ENCODE measurements around the gene NEDD4L. TPM values are rescaled to one million over a fixed set of nuclear protein-coding genes. Genes with fewer than 3 reads are reported as not detected.

NEDD4L gene
- total RNA-seq, 4 donors from 2014 or later, result 22.7 to 39.9 (median 34.7) TPM

GRCh38 chr18:58409802-58410445, 365.9 kb downstream of the NEDD4L start:
- no peak for DNase-seq (ENCODE audit: extremely low spot score)
- intact Hi-C loops (cut with DNase I), result no loop called here
- 98% methylated on average over 5 of the region's 5 CpGs for WGBS
- Histone ChIP-seq H3K27ac (replicated peaks in 1 of 4) (no peak overlapping the region), H3K4me1 (no peaks in the 10 kb centered on the region), H3K27me3 (no peaks in the 10 kb centered on the region), H3K36me3 (no peaks in the 10 kb centered on the region), H3K9me3 (no peaks in the 10 kb centered on the region), H3K4me3 (no peak overlapping the region)
- TF ChIP-seq POLR2A (IDR thresholded peaks at IDR 0.05; ENCODE audit: low read depth) (no peak), EP300 (IDR thresholded peaks at IDR 0.05) (no peak), CTCF (IDR thresholded peaks at IDR 0.05) (no peak), POLR2AphosphoS5 (IDR thresholded peaks at IDR 0.05) (no peak)

DNA sequence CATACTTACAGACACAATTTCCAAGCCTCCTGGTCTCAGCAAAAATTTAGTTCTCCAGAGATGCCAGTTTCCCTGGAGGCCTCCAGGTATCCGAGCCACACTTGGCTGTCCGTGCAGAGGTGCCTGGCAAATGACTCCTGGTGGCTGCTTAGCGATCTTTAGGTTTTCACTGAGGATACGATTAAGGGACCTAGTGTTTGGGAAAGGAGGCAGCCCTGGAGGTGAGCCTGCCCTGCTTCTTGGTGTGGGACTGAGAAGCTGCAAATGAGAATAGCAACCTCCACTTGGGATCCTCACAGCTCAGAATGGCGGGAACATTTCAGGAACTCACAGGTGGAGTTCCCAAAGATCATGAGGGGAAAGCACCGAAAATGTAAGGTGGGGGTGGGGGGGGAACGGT, 367.3 kb downstream of the NEDD4L start:
- H3K4me3 ChIP-seq, result no peak overlapping the region
- peaks cover 0 to 3% (median 1%) of the 10 kb centered on the region in 4 donors for H3K4me1 ChIP-seq
- no peaks in the 10 kb centered on the region for H3K27me3 ChIP-seq
- 87% methylated on average over 7 of the region's 7 CpGs for WGBS
- intact Hi-C loops (cut with DNase I), result no loop called here
- no peak overlapping the region for H3K27ac ChIP-seq (replicated peaks in 1 of 4)
- TF ChIP-seq POLR2A (IDR thresholded peaks at IDR 0.05; ENCODE audit: low read depth) (no peak), POLR2AphosphoS5 (IDR thresholded peaks at IDR 0.05) (no peak), EP300 (IDR thresholded peaks at IDR 0.05) (no peak), CTCF (IDR thresholded peaks at IDR 0.05) (no peak)
- H3K9me3 ChIP-seq, result no peaks in the 10 kb centered on the region
- H3K36me3 ChIP-seq, result no peaks in the 10 kb centered on the region
- no peak for DNase-seq (ENCODE audit: extremely low spot score)

DNA sequence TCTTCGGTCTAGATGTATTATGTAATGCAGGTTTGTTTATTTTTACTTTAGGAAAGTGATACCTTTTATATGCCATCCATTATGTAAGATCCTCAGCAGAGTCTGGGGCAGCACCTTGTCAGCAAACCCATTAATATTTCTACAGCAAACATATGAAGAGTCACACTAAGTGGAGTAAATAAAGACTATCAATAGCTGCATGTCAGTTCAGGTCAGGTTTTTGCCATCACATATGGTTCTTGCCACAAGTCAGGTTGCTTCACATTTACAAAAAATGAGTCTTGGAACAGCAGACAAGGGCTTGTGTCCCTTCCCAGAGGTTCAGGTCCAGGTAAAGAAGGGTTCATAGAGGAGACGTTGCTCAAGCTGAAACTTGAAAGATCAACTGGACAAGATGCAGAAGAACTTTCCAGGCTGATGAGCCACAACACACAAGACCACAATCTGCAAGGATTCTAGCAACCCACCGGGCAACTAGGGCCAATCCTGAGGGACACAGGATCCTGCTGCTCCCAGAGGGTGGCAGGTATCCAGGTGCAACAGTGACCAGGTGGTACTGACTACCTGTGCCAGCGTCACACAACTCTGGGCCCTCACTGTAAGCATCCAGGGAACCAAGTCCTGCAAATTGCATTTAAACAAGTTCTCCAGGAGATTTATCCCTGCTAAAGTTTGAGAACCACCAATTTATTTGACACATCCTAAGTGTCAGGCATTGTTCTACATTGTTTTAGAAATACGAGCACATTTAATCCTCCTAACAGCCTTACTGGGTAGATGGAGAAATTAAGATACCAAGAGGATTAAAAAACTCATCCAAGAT, 369.0 kb downstream of the NEDD4L start:
- no peaks in the 10 kb centered on the region for H3K36me3 ChIP-seq
- no peaks in the 10 kb centered on the region for H3K27me3 ChIP-seq
- 88% methylated on average over 5 of the region's 5 CpGs for WGBS
- H3K4me3 ChIP-seq, result no peak overlapping the region
- DNase-seq (ENCODE audit: extremely low spot score), result no peak
- H3K27ac ChIP-seq (replicated peaks in 1 of 4), result no peak overlapping the region
- TF ChIP-seq EP300 (IDR thresholded peaks at IDR 0.05) (no peak), POLR2A (IDR thresholded peaks at IDR 0.05; ENCODE audit: low read depth) (no peak), POLR2AphosphoS5 (IDR thresholded peaks at IDR 0.05) (no peak), CTCF (IDR thresholded peaks at IDR 0.05) (no peak)
- peaks cover 6 to 20% (median 17%) of the 10 kb centered on the region in 4 donors for H3K4me1 ChIP-seq
- intact Hi-C loops (cut with DNase I), result no loop called here
- H3K9me3 ChIP-seq, result no peaks in the 10 kb centered on the region

DNA sequence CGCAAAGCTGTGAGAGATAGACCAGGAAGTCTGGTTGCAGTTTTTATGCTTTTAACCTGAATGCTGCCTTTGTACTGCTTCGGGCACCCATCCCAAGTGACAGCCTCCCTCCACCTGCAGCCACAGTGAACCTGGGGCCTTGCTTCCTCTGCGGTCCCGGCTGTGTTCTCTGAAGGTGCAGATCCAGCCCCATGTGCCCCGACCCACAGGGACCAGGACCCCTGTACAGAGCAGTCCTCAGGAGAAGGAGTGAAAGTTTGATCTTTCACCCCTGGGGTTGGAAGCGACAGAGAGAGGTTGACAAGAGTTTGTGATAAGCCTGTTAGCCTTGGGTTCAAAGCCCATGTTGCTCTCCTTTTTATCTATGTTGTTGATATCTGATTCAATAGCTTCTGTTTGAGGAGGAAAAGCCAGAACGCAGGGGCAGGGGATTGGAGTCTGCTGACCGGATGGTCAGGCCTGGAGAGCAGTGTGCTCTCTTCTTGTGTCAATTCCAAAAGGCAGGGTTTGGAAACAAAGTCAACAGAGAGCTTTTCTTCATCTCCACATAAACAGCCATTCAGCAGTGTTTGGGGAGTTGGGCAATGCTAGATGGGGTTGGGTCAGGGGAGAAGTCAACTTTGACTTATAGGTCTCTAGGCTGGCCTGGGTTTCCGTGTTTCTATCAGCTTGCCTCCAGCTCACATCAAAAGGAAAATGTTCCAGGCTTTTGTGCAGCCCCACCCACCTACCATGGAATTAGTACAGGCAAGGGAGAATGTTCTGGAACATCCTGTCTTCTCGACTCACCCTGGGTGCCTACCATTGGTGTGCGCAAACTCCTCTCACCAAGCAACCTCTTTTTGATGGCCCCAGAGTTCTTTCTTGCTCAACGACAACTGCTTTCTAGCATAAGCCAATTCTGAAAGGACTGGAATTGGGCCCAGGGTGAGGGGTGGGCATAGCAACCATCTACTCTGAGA, 369.9 kb downstream of the NEDD4L start:
- intact Hi-C loops (cut with DNase I), result no loop called here
- WGBS, result 91% methylated on average over 11 of the region's 12 CpGs
- peaks cover 6 to 23% (median 19%) of the 10 kb centered on the region in 4 donors for H3K4me1 ChIP-seq
- no peak for DNase-seq (ENCODE audit: extremely low spot score)
- H3K36me3 ChIP-seq, result no peaks in the 10 kb centered on the region
- no peak for TF ChIP-seq EP300 (IDR thresholded peaks at IDR 0.05)
- no peak overlapping the region for H3K27ac ChIP-seq (replicated peaks in 1 of 4)
- H3K9me3 ChIP-seq, result no peaks in the 10 kb centered on the region
- no peak overlapping the region for H3K4me3 ChIP-seq
- H3K27me3 ChIP-seq, result no peaks in the 10 kb centered on the region

Measured in esophagus muscularis mucosa (tissue), 4 donors.